GM15510 (cell line): ENCODE data around the gene C3orf20.

Experiments used
- POLR2A ChIP-seq: IDR thresholded peaks from 3 replicates; pipeline ENCODE4 v1.6.1; 2011; ENCODE audit warnings: borderline replicate concordance; ENCODE audit not compliant: insufficient read length; ENCODE audit errors: extremely low read depth

Gene C3orf20

GRCh38 chr3:14706096-14706495, 31.2 kb downstream of the C3orf20 start:
- no peak for TF ChIP-seq POLR2A

DNA sequence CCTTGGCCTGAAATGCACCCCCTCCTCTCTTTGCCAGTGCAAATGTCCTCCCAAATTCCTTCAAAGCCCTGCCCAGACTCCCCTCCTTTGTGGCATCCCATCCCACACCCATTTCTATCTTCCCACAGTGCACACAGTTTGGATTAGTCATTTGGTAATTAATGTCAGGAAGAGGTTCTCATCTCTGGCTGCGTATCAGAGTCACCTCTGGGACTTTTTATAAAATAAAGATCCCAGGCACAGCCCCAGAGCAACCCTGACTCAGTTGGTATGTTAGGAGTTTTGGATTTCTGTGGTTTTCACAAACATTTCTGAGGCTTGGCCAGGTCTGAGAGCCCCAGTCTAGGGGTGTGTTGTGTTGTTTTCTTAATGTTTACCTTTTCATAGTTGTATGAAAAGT, 41.6 kb downstream of the C3orf20 start:
- no peak for TF ChIP-seq POLR2A

GRCh38 chr3:14717307-14717706, 42.4 kb downstream of the C3orf20 start:
- TF ChIP-seq POLR2A: no peak

- no peak for TF ChIP-seq POLR2A
Observed at GRCh38 chr3:14718539-14718938, 43.6 kb downstream of the C3orf20 start.

DNA sequence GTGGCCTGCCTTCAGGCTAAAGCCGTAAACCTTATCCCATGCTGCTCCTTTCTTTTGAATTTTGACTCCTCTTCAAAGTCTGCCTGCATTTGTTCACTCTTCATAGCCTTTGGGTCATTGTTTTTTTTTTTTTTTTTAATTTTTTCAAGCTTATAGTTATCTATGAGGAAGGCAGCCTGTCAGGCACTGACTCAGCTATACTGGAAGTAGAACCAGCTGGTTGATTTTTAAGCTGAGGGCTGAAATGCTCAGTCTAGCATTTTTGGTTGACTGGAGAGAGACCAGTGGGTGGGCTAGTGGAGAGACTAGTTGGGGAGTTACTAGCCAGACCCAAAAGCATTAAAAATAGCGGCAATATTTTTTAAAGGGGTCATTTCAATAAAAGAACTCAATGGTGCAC, 44.1 kb downstream of the C3orf20 start:
- no peak for TF ChIP-seq POLR2A

GRCh38 chr3:14721126-14721864, 46.4 kb downstream of the C3orf20 start:
- TF ChIP-seq POLR2A: no peak

DNA sequence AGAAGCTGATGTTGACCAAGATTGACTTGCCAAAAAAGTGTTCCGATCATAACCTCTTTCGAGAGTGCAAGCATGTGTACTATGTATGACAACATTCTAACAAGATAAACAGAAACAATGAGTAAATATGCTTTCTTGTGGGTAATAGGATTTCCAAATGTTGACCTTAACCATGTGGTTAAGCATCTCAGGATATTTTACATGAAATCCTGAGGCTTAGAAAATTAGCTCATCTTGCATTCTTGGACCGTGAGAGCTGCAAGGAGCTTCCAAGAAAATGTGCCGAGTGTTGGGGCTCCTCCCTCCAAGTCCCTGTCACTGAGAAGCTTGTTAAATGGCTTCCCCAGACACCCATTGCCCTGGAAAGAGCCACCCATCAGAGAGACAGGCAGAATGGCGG, 50.1 kb downstream of the C3orf20 start:
- TF ChIP-seq POLR2A: no peak

- no peak for TF ChIP-seq POLR2A
Observed at GRCh38 chr3:14725564-14726440, 50.9 kb downstream of the C3orf20 start.

DNA sequence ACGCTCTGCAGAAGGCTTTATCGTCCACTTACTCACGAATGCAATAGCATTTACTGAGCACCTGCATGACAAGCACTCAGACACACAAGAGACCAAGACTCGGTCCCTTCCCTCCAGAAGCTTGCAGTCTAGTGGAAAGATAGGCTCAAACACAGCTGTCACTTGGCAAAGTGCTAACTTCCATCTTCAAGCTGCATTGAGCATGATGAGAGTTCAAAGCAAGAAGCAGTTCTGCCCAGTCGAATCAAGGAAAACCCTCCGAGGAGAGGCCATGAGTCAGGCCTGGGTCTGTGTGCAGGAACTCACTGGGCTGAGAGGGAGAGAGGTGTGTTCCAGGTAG, 51.5 kb downstream of the C3orf20 start:
- no peak for TF ChIP-seq POLR2A

- no peak for TF ChIP-seq POLR2A
Observed at GRCh38 chr3:14728113-14728512, 53.2 kb downstream of the C3orf20 start.

GRCh38 chr3:14730703-14731382, 55.9 kb downstream of the C3orf20 start:
- no peak for TF ChIP-seq POLR2A

GRCh38 chr3:14740983-14741382, 66.0 kb downstream of the C3orf20 start:
- no peak for TF ChIP-seq POLR2A

- TF ChIP-seq POLR2A: no peak
Observed at GRCh38 chr3:14741510-14741909, 66.6 kb downstream of the C3orf20 start.

DNA sequence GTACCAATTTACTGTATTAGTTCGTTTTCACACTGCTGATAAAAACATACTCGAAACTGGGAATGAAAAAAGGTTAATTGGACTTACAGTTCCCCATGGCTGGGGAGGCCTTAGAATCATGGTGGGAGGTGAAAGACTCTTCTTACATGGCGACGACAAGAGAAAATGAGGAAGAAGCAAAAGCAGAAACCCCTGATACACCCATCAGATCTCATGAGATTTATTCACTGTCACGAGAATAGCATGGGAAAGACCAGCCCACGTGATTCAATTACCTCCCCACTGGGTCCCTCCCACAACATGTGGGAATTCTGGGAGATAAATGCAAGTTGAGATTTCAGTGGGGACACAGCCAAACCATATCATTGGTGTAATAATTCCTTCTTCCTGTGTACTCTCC, 69.6 kb downstream of the C3orf20 start:
- no peak for TF ChIP-seq POLR2A

- TF ChIP-seq POLR2A: no peak
Observed at GRCh38 chr3:14750650-14751049, 75.7 kb downstream of the C3orf20 start.
